Ovary (tissue), 3 donors: ENCODE results near the gene WNT3.

ENCODE experiments used
- EP300 ChIP-seq: sonication (generic); formaldehyde crosslinking; IDR thresholded peaks from one replicate; pipeline ENCODE4 v1.6.1; 2017; ENCODE audit warnings: antibody characterized with exemption
- POLR2A ChIP-seq: fragments of 450-650 bp; IDR thresholded peaks from one replicate; pipeline ENCODE4 v1.6.1; 2017; ENCODE audit warnings: antibody characterized with exemption, mild to moderate bottlenecking, moderate library complexity
- TF ChIP-seq, protein P1 (sequence below), 3 donors: fragments of 450-650 bp in 2 of 3; fragments of 200-600 bp in 1 of 3; IDR thresholded peaks; one replicate each; pipeline versions ENCODE4 v1.5.1 to v1.8.0; 2016 to 2022; ENCODE audit warnings: antibody characterized with exemption in 3 of 3, mild to moderate bottlenecking in 1 of 3
- donor health status: DM: no; HTN: no; CAD: no.

GRCh38 chr17:46834846-46835245 lies 16.4 kb upstream of the WNT3 start:
- TF ChIP-seq, protein P1, sequence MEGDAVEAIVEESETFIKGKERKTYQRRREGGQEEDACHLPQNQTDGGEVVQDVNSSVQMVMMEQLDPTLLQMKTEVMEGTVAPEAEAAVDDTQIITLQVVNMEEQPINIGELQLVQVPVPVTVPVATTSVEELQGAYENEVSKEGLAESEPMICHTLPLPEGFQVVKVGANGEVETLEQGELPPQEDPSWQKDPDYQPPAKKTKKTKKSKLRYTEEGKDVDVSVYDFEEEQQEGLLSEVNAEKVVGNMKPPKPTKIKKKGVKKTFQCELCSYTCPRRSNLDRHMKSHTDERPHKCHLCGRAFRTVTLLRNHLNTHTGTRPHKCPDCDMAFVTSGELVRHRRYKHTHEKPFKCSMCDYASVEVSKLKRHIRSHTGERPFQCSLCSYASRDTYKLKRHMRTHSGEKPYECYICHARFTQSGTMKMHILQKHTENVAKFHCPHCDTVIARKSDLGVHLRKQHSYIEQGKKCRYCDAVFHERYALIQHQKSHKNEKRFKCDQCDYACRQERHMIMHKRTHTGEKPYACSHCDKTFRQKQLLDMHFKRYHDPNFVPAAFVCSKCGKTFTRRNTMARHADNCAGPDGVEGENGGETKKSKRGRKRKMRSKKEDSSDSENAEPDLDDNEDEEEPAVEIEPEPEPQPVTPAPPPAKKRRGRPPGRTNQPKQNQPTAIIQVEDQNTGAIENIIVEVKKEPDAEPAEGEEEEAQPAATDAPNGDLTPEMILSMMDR (IDR thresholded peaks at IDR 0.05), result no peak
- TF ChIP-seq POLR2A (no peak), EP300 (no peak)
